Erythroblast (primary cell): ENCODE data around the gene TMSB4X.
A peak's percentile ranks its signal among the peaks of the same experiment; 100 is the strongest.

Source experiments
- GATA1 ChIP-seq: IDR thresholded peaks from 2 replicates; pipeline ENCODE4 v1.6.1; 2011; ENCODE audit warnings: low read depth, mild to moderate bottlenecking, control low read depth, low read length, moderate library complexity
- POLR2A ChIP-seq: IDR thresholded peaks from 2 replicates; pipeline ENCODE4 v1.6.1; 2011; ENCODE audit warnings: mild to moderate bottlenecking, low read length

GRCh38 chrX:12977761-12978204, 2.9 kb downstream of the TMSB4X start:
- TF ChIP-seq POLR2A (peak; percentile 46), GATA1 (no peak)
